KOPT-K1 (cell line): ENCODE results near the gene TANGO2.

Source experiments
- H3K27ac ChIP-seq: fragments of 200-600 bp; sonication (generic); 2 replicates; pipeline ENCODE4 v1.5.1; 2016; ENCODE audit warnings: antibody characterized with exemption, mild to moderate bottlenecking, low read depth, low read length; ENCODE audit not compliant: poor library complexity, severe bottlenecking
- H3K36me3 ChIP-seq: fragments of 200-600 bp; sonication (generic); 2 replicates; pipeline ENCODE4 v1.5.1; 2017; ENCODE audit warnings: antibody characterized with exemption, mild to moderate bottlenecking, low read length, moderate library complexity; ENCODE audit not compliant: insufficient read depth
- H3K9me3 ChIP-seq: fragments of 200-600 bp; sonication (generic); 2 replicates; pipeline ENCODE4 v1.5.1; 2017; ENCODE audit warnings: antibody characterized with exemption, low read length, mild to moderate bottlenecking; ENCODE audit not compliant: insufficient read depth, poor library complexity, severe bottlenecking

Gene TANGO2

DNA sequence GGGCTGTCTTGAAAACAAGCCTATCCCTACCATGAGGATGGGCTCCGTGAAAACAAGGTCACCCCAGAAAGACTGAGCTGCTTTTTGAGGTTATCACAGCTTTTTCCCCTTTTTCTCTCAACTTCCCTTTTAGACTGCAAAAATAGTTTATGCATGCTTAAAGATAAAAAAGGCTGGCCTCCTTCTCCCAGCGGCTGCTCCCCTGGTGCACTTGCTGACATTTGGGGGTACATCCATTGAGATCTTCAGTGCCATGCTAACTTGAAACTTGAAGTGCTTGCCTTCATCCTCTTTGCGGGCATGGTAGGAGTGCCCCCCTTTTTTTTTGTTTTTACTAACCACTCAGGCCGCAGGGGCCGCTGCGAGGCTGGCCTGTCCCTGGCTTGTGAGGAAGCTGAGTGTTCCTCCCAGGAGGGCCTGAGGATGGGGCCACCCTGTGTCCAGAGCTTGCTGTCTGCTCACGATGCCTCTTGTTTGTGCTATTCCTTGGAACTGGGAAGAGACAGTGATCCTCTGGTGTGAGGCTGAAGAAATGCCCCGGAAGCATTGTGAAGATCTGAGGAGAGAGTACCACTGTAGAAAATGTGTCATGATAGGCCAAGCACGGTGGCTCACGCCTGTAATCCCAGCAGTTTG is 2.2 kb downstream of the TANGO2 start:
- Histone ChIP-seq H3K27ac (no peak overlapping the region), H3K9me3 (no peaks in the 10 kb centered on the region), H3K36me3 (no peaks in the 10 kb centered on the region)

DNA sequence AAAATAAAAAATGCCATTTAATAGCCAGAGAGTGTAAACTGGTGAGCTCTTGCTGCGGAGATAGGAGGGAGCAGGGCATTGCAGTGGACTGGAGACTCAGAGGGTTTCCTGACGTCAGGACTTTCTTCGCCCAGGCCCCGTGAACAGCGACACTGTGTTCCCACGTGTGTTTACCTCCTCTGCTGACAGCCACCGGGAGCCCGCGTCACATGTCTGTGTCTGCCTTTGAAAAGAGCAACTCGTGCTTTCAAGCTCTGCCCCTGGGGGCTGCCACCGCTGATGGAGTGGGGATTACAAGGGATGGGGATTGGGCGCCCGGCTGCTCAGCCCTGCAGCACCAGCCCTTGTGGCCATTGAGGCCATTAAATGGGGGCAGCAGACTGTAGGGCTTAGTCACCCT is 3.3 kb downstream of the TANGO2 start:
- Histone ChIP-seq H3K36me3 (no peaks in the 10 kb centered on the region), H3K9me3 (no peaks in the 10 kb centered on the region), H3K27ac (no peak overlapping the region)

GRCh38 chr22:20024650-20025397 is 3.9 kb downstream of the TANGO2 start:
- no peaks in the 10 kb centered on the region for H3K36me3 ChIP-seq
- no peaks in the 10 kb centered on the region for H3K9me3 ChIP-seq
- no peak overlapping the region for H3K27ac ChIP-seq

DNA sequence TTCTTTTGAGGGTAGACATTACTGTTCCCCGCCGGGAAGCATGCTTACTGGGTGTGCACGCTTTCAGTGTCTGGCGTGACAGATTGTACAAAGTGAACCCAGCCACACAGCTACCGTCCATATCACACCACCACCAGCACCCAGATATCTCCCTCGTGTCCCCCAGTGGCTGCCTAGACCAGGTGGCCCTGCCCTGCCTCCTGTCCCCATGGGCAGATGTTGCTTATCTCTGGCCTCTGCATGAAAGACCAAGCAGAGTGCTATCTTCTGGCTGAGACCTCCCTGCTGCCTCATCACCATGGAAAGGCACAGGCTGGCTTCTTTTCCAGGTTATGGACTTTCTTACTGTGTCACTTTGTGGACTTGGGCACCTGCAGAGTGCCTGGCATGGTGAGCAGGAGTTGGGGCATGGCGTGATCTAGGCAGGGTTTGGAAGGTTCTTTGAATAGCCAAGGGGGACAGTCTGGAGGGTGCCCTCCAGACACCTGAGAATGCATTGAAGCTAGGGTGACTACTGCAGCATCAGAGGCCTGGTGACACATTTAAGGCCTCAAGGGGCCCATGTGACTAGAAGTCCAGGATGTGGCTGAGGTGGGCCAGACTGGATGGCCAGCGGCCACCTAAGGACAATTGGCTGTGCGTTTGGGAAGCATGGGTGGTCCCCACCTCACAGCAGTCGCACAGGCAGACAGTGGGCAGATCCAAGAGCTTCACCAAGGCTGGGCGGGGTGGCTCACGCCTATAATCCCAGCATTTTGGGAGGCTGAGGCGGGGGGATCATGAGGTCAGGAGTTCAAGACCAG is 4.7 kb downstream of the TANGO2 start:
- H3K36me3 ChIP-seq, result no peaks in the 10 kb centered on the region
- H3K27ac ChIP-seq, result no peak overlapping the region
- H3K9me3 ChIP-seq, result no peaks in the 10 kb centered on the region

DNA sequence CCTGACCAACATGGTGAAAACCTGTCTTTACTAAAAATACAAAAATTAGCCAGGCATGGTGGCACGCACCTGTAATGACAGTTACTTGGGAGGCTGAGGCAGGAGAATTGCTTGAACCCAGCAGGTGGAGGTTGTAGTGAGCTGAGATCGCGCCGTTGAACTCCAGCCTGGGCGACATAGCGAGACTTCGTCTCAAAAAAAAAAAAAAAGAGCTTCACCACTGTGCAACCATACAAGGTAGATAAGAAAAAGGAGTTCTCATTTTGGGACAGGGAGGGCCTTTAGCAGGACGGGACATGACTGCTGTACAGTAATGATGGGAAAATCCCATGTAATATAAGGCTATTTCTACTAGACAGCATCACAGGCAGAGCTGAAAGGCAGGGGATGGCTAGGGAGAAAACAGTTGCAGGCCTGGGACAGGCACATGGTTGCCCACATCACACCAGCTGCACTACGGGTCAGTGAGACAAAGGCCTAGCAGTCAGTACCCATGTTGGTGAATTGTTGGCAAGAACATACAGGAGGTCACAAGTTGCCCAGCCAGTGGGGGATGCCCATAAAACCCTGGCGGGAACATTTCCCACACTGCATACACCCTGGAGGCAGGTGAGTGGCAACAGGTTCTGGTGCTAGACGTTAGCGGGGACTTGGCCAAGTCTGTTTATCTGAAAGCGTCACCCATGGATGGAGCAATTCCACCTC is 5.4 kb downstream of the TANGO2 start:
- H3K36me3 ChIP-seq, result no peaks in the 10 kb centered on the region
- no peaks in the 10 kb centered on the region for H3K9me3 ChIP-seq
- H3K27ac ChIP-seq, result no peak overlapping the region

- Histone ChIP-seq H3K36me3 (peaks cover 7% of the 10 kb centered on the region; the same call in 1 of the 2 replicates), H3K9me3 (no peaks in the 10 kb centered on the region), H3K27ac (no peak overlapping the region)
Observed at GRCh38 chr22:20026996-20027601, 6.2 kb downstream of the TANGO2 start.

GRCh38 chr22:20027966-20028854 is 7.3 kb downstream of the TANGO2 start:
- Histone ChIP-seq H3K9me3 (no peaks in the 10 kb centered on the region), H3K36me3 (peaks cover 10% of the 10 kb centered on the region; the same call in 1 of the 2 replicates), H3K27ac (no peak overlapping the region)

DNA sequence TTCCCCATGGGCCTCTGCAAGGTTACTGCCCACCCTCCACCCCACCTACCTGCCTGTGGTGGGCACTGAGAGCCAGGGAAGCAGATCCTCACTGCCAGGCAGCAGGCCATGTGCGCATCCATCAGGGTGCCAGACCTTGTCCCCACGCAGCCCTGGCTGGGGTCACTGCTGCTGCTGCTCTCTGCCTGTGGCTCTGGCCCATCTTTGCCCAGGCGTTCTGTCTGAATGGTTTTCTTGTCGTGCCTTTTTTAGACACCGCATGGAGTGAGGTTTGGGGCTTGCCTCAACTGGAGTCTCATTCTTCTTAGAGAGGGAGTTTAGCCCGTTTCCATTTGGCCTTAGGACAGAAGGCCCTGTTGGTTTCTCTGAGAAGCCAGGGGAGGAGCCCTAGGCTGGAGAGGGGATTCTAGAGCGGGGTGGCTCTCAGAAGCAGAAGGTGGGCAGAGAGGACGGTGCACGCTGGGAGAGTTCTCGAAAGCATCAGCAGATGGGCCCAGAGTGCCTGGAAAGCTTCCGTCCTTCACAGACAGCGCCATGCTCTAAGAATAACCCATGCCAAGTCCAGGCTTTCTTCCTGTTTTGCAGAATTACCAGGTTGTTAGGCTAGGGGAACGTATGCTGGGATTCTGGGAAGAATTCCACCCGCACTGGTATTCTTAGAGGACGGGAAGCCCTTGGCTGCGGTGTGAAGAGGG is 8.1 kb downstream of the TANGO2 start:
- H3K27ac ChIP-seq, result no peak overlapping the region
- no peaks in the 10 kb centered on the region for H3K9me3 ChIP-seq
- peaks cover 14% of the 10 kb centered on the region; the same call in 1 of the 2 replicates for H3K36me3 ChIP-seq

GRCh38 chr22:20029550-20030225 is 8.8 kb downstream of the TANGO2 start:
- Histone ChIP-seq H3K36me3 (peaks cover 14% of the 10 kb centered on the region; the same call in 1 of the 2 replicates), H3K27ac (no peak overlapping the region), H3K9me3 (no peaks in the 10 kb centered on the region)

DNA sequence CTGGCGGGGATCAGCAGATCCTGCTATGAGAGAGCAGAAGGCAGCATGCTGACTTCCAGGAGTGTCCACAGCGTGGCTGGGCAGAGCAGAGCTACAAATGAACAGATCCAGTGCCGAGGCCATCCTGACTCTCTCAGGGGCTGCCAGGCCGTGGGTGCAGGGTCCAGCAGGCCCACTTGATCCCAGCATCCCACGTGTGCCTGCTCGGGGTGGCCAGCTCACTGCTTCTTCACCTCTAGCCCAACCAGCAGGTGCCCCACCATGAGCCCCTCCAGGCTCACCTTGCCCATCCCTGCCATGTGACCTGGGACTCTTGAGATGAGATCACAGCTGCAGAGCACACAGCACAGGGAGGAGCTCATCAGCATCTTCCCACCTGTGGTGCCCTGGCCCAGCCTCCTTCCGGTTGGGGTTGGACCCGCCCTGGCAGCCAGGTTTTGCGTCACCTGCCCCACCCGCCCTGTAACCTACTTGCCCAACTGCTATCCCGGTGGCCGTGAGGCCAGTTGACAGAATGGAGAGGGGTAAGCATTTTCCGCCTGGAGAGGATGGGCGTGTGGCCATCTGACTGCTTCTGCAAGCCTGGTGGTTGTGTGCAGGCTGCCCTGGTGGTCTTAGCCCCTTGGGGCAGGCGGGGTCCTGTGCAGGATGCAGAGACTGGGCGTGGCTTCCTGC is 11.0 kb downstream of the TANGO2 start:
- peaks cover 17% of the 10 kb centered on the region; the same call in 1 of the 2 replicates for H3K36me3 ChIP-seq
- no peak overlapping the region for H3K27ac ChIP-seq

DNA sequence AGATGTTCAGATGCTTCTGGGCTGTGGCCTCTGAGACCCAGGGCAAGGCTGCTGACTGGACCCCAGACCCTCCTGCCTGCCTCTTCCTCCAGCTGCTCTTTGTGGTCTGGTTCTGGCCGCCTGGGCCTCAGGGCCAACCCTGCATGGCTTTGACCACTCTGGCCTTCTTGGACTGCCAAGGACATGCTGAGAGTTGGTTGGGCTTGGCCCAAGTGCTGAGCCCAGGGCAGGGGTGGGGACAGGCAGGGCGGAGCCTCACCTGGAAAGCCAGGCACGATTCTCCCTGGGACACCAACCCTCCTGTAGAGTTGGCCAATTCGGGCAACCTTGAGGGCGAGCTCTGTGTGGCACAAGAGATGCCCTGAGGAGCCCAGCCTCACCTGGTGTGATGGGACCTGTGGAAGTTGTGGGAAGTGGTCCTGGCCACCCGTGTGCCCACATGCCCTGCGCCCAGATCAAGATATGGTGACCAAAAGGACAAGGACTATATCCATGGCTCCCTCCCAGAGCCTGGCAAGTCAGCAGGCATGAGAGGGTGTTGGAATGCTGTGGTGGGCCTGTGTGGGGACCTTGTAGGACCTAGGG is 11.6 kb downstream of the TANGO2 start:
- no peak overlapping the region for H3K27ac ChIP-seq
- no peaks in the 10 kb centered on the region for H3K9me3 ChIP-seq
- peaks cover 24% of the 10 kb centered on the region; the same call in 1 of the 2 replicates for H3K36me3 ChIP-seq

More for the DNA sequence above, 11.0 kb downstream of the TANGO2 start:
- H3K9me3 ChIP-seq, result no peaks in the 10 kb centered on the region

GRCh38 chr22:20033045-20033706 is 12.3 kb downstream of the TANGO2 start:
- no peak overlapping the region for H3K27ac ChIP-seq
- H3K36me3 ChIP-seq, result peaks cover 29% of the 10 kb centered on the region; the same call in 1 of the 2 replicates
- no peaks in the 10 kb centered on the region for H3K9me3 ChIP-seq
